ENCODE measurements around the gene THRB. TPM values are rescaled to one million over a fixed set of nuclear protein-coding genes. Genes with fewer than 3 reads are reported as not detected.

THRB gene
- total and polyA plus RNA-seq, 9 of the 15 experiments (the other 6 are each of a cell fraction or from before 2014, with no cell fraction given), result 1.7 to 14.9 (median 6.9) TPM

- no TSS peak for BruUV-seq (replicated peaks)
- 23% methylated on average over 5 of the region's 5 CpGs for WGBS (ENCODE audit: insufficient coverage, low coverage, missing lambda C conversion rate)
- ChIA-PET POLR2A (interaction anchor here (1.3 to 2.5 kb wide), 4 partner anchors 8 to 19 kb away, joined by 3 to 7 read pairs (median 4); no protein-coding TSS in a partner anchor), CTCF (ENCODE audit: low intra/inter-chr PET ratio) (no interaction called here)
- H3K27ac ChIP-seq (ENCODE audit: extremely low read depth, low read depth, low read length), result no peak overlapping the region
- H3K9ac ChIP-seq (ENCODE audit: insufficient read depth in 1 of 2, low read depth in 2 of 2, low read length in 2 of 2), result no peak overlapping the region
- no peaks in the 10 kb centered on the region for H3K36me3 ChIP-seq (ENCODE audit: control insufficient read depth, insufficient read depth, low read length)
- peaks cover 0 to 3% of the 10 kb centered on the region in 2 experiments; a peak in 2 of 5 replicates for H3K4me1 ChIP-seq (replicated peaks in 1 of 2; ENCODE audit: control insufficient read depth in 2 of 2, insufficient read depth in 2 of 2, low read length in 2 of 2)
- H4K20me1 ChIP-seq (replicated peaks; ENCODE audit: control insufficient read depth, insufficient read depth, low read length), result no peaks in the 10 kb centered on the region
- H3K4me3 ChIP-seq, result no peak overlapping the region
- in situ Hi-C loops (cut with MboI), result no loop called here
- H3K9me3 ChIP-seq (replicated peaks; ENCODE audit: control insufficient read depth, insufficient read depth, low read depth, low read length), result no peaks in the 10 kb centered on the region
- TF ChIP-seq CEBPZ (IDR thresholded peaks at IDR 0.05; ENCODE audit: borderline replicate concordance, low read depth, low read length), result no peak
- no peak for TF ChIP-seq CSDE1 (IDR thresholded peaks at IDR 0.05)
- TF ChIP-seq NCOA6 (IDR thresholded peaks at IDR 0.05), result no peak
- no peak for TF ChIP-seq ATF4 (CRISPR knock-in tag; IDR thresholded peaks at IDR 0.05)
- no peak for TF ChIP-seq MCM3 (IDR thresholded peaks at IDR 0.05)
- TF ChIP-seq ZNF212 (CRISPR knock-in tag; IDR thresholded peaks at IDR 0.05), result no peak
- no peak for TF ChIP-seq ZNF764 (CRISPR knock-in tag; IDR thresholded peaks at IDR 0.05; ENCODE audit: low read depth)
- TF ChIP-seq TAF9B (IDR thresholded peaks at IDR 0.05; ENCODE audit: partially characterized antibody), result no peak
- TF ChIP-seq ZNF507 (tag; conservative IDR thresholded peaks at IDR 0.05), result no peak
- TF ChIP-seq TSC22D4 (tag; IDR thresholded peaks at IDR 0.05), result no peak
- TF ChIP-seq CHD4 (IDR thresholded peaks at IDR 0.05; ENCODE audit: insufficient read depth, insufficient replicate concordance, low read depth, low read length, poor library complexity, severe bottlenecking), result no peak
- TF ChIP-seq SAFB (IDR thresholded peaks at IDR 0.05; ENCODE audit: borderline replicate concordance, low read depth, low read length), result no peak
- no peak for TF ChIP-seq MAX (CRISPR knock-in tag; IDR thresholded peaks at IDR 0.05)
- no peak for TF ChIP-seq SMAD4 (CRISPR knock-in tag; conservative IDR thresholded peaks at IDR 0.05)
- no peak for TF ChIP-seq FOS (IDR thresholded peaks at IDR 0.05; ENCODE audit: extremely low read depth, insufficient read length)
- TF ChIP-seq HDAC6 (IDR thresholded peaks at IDR 0.05; ENCODE audit: low read depth, low read length), result no peak
- TF ChIP-seq MXI1 (IDR thresholded peaks at IDR 0.05; ENCODE audit: low read depth, low read length), result no peak
- no peak for TF ChIP-seq POLR2G (IDR thresholded peaks at IDR 0.05; ENCODE audit: low read depth, low read length)
- TF ChIP-seq ZNF586 (CRISPR knock-in tag; conservative IDR thresholded peaks at IDR 0.05), result no peak
- DNase-seq (ENCODE audit: extremely low read depth in 1 of 4, low spot score in 3 of 4) (no peak), ATAC-seq (no peak), FAIRE-seq (no peak)
- no peak overlapping the region for H2AFZ ChIP-seq (ENCODE audit: low read depth, low read length)
- no peak overlapping the region for H3K4me2 ChIP-seq (ENCODE audit: insufficient read depth, low read length)
- no peaks in the 10 kb centered on the region for H3K27me3 ChIP-seq (ENCODE audit: control insufficient read depth in 2 of 2, insufficient read depth in 2 of 2, low read length in 2 of 2)
- no peaks in the 10 kb centered on the region for H3K79me2 ChIP-seq (ENCODE audit: control insufficient read depth, insufficient read depth, low read length)
- intact Hi-C loops (cut with micrococcal nuclease), result no loop called here
- H3K9me1 ChIP-seq (ENCODE audit: control insufficient read depth, insufficient read depth, low read length), result no peaks in the 10 kb centered on the region
Measured at GRCh38 chr3:24166515-24166914, 328.1 kb downstream of the THRB start.

All from K562 (cell line).